H1 (cell line): Measurements from ENCODE around the gene RCAN2. TPM values are rescaled to one million over a fixed set of nuclear protein-coding genes. Genes with fewer than 3 reads are reported as not detected.

Experiments
- CTCF ChIA-PET: fragments of 300-600 bp; sonication (Branson Sonifier 250); formaldehyde crosslinking; loops from one replicate; lab custom pipeline; 2021; ENCODE audit not compliant: partially characterized antibody; lab: Charles Lee
- POLR2A ChIA-PET: fragments of 300-600 bp; sonication (Branson Sonifier 250); formaldehyde crosslinking; loops from one replicate; lab custom pipeline; 2021; ENCODE audit warnings: inconsistent platforms; ENCODE audit not compliant: partially characterized antibody; lab: Charles Lee
- DNase-seq, 2 experiments: peaks; one replicate each; pipeline versions ENCODE4 v3.0.0 to v3.0.0-alpha.2; 2010 to 2022; ENCODE audit warnings: low spot score in 2 of 2, low read depth in 1 of 2, mixed read lengths in 1 of 2
- FAIRE-seq: peaks from 2 replicates; lab custom pipeline; 2011; peaks lifted over from hg19 to GRCh38; lab: Jason Lieb, UNC
- H2AFZ ChIP-seq: 2 replicates; pipeline ENCODE4 v1.8.1; 2012; ENCODE audit warnings: low read length, inconsistent platforms
- H2AK5ac ChIP-seq: 2 replicates; pipeline ENCODE4 v1.6.1; 2013; ENCODE audit warnings: low read depth, low read length
- H2BK120ac ChIP-seq: replicated peaks from 2 replicates; pipeline ENCODE3; 2013; ENCODE audit warnings: low read depth, low read length, inconsistent platforms
- H2BK12ac ChIP-seq: 2 replicates; pipeline ENCODE4 v1.6.1; 2013; ENCODE audit warnings: low read depth, low read length
- H2BK15ac ChIP-seq: 2 replicates; pipeline ENCODE4 v1.6.1; 2013; ENCODE audit warnings: low read length
- H2BK20ac ChIP-seq: 2 replicates; pipeline ENCODE4 v1.6.1; 2013; ENCODE audit warnings: low read length
- H2BK5ac ChIP-seq: 2 replicates; pipeline ENCODE4 v1.6.1; 2013; ENCODE audit warnings: low read depth, low read length
- H3K14ac ChIP-seq: 2 replicates; pipeline ENCODE4 v1.6.1; 2013; ENCODE audit warnings: inconsistent platforms; ENCODE audit not compliant: insufficient read length
- H3K18ac ChIP-seq: 2 replicates; pipeline ENCODE4 v1.6.1; 2013; ENCODE audit warnings: low read length; ENCODE audit errors: extremely low read depth
- H3K23ac ChIP-seq: 2 replicates; pipeline ENCODE4 v1.6.1; 2013; ENCODE audit warnings: inconsistent platforms; ENCODE audit not compliant: insufficient read length
- H3K23me2 ChIP-seq: 2 replicates; pipeline ENCODE4 v1.6.1; 2013; ENCODE audit warnings: low read depth, low read length
- H3K27ac ChIP-seq: 2 replicates; pipeline ENCODE4 v1.6.1; 2011; ENCODE audit warnings: low read depth, low read length, inconsistent platforms
- H3K27me3 ChIP-seq, 4 experiments: replicated peaks in 1 of 4; 1 replicate in 1 of 4; 2 replicates in 3 of 4; pipeline versions ENCODE4 v1.6.1 to v1.8.1; 2011 to 2013; ENCODE audit warnings: low read length in 3 of 4, mild to moderate bottlenecking in 3 of 4, inconsistent platforms in 2 of 4, mixed read lengths in 2 of 4, moderate library complexity in 1 of 4; ENCODE audit not compliant: control insufficient read depth in 3 of 4, insufficient read depth in 3 of 4; ENCODE audit errors: extremely low read depth in 1 of 4
- H3K36me3 ChIP-seq, 4 experiments: 2 replicates each; pipeline versions ENCODE4 v1.6.1 to v1.8.1; 2011 to 2013; ENCODE audit warnings: mild to moderate bottlenecking in 4 of 4, low read length in 3 of 4, moderate library complexity in 2 of 4, control low read depth in 1 of 4, inconsistent platforms in 1 of 4; ENCODE audit not compliant: insufficient read depth in 4 of 4, control insufficient read depth in 2 of 4
- H3K4ac ChIP-seq: replicated peaks from 2 replicates; pipeline ENCODE3; 2013; ENCODE audit warnings: low read length, low read depth, mixed read lengths, inconsistent platforms; ENCODE audit not compliant: insufficient read length
- H3K4me1 ChIP-seq, 4 experiments: replicated peaks in 1 of 4; 1 replicate in 1 of 4; 2 replicates in 3 of 4; pipeline versions ENCODE4 v1.6.1 to v1.8.1; 2011 to 2013; ENCODE audit warnings: low read length in 3 of 4, inconsistent platforms in 2 of 4, mixed read lengths in 1 of 4; ENCODE audit not compliant: insufficient read depth in 4 of 4, control insufficient read depth in 3 of 4
- H3K4me2 ChIP-seq, 2 experiments: 2 replicates each; pipeline versions ENCODE4 v1.6.1 to v1.8.1; 2011 to 2013; ENCODE audit warnings: low read depth in 2 of 2, low read length in 2 of 2, control low read depth in 1 of 2, inconsistent platforms in 1 of 2, mild to moderate bottlenecking in 1 of 2; ENCODE audit not compliant: insufficient read depth in 1 of 2
- H3K4me3 ChIP-seq, 4 experiments: fragments of 200-600, 300-600 bp in 1 of 4; sonication (generic), shearing (Covaris generic), sonication (Bioruptor Twin) in 1 of 4; 2 replicates each; pipeline versions ENCODE4 v1.5.1 to v1.8.1; 2011 to 2016; ENCODE audit warnings: low read length in 4 of 4, low read depth in 3 of 4, control low read depth in 2 of 4, inconsistent platforms in 2 of 4, mild to moderate bottlenecking in 2 of 4, mixed read lengths in 1 of 4, moderate library complexity in 1 of 4; ENCODE audit not compliant: insufficient read depth in 2 of 4; ENCODE audit errors: extremely low read depth in 1 of 4
- H3K56ac ChIP-seq: replicated peaks from 2 replicates; pipeline ENCODE3; 2013; ENCODE audit warnings: low read depth, mild to moderate bottlenecking, mixed read lengths, low read length, inconsistent platforms; ENCODE audit not compliant: insufficient read length
- H3K79me1 ChIP-seq: 2 replicates; pipeline ENCODE4 v1.6.1; 2013; ENCODE audit warnings: low read depth, low read length, control low read depth
- H3K79me2 ChIP-seq, 2 experiments: 2 replicates each; pipeline versions ENCODE4 v1.6.1 to v1.8.1; 2012 to 2013; ENCODE audit warnings: low read length in 2 of 2, mild to moderate bottlenecking in 2 of 2, inconsistent platforms in 1 of 2; ENCODE audit not compliant: insufficient read depth in 2 of 2, control insufficient read depth in 1 of 2
- H3K9ac ChIP-seq, 4 experiments: replicated peaks in 1 of 4; 1 replicate in 1 of 4; 2 replicates in 3 of 4; pipeline versions ENCODE4 v1.6.1 to v1.8.1; 2011 to 2013; ENCODE audit warnings: low read depth in 3 of 4, low read length in 3 of 4, control low read depth in 2 of 4, mild to moderate bottlenecking in 2 of 4, moderate library complexity in 2 of 4, inconsistent platforms in 1 of 4; ENCODE audit errors: extremely low read depth in 1 of 4
- H3K9me3 ChIP-seq, 2 experiments: 2 replicates each; pipeline versions ENCODE4 v1.6.1 to v1.8.1; 2012 to 2013; ENCODE audit warnings: mild to moderate bottlenecking in 2 of 2, moderate library complexity in 2 of 2, control low read depth in 1 of 2, inconsistent platforms in 1 of 2, low read depth in 1 of 2, low read length in 1 of 2, mixed read lengths in 1 of 2; ENCODE audit not compliant: insufficient read depth in 2 of 2
- H4K20me1 ChIP-seq, 2 experiments: replicated peaks in 1 of 2; 2 replicates each; pipeline versions ENCODE3 to v1.8.1; 2011 to 2013; ENCODE audit warnings: inconsistent platforms in 2 of 2, low read length in 2 of 2, mild to moderate bottlenecking in 1 of 2; ENCODE audit not compliant: insufficient read depth in 2 of 2, control insufficient read depth in 1 of 2
- H4K5ac ChIP-seq: 2 replicates; pipeline ENCODE4 v1.6.1; 2013; ENCODE audit warnings: low read length, low read depth, mixed read lengths, inconsistent platforms; ENCODE audit not compliant: insufficient read length
- H4K8ac ChIP-seq: 2 replicates; pipeline ENCODE4 v1.8.0; 2013; ENCODE audit warnings: mild to moderate bottlenecking, moderate library complexity, low read length, inconsistent platforms; ENCODE audit not compliant: insufficient read depth; ENCODE audit errors: extremely low read depth
- H4K91ac ChIP-seq: replicated peaks from 2 replicates; pipeline ENCODE3; 2013; ENCODE audit warnings: low read length, mixed read lengths, inconsistent platforms; ENCODE audit not compliant: insufficient read length
- ASH2L ChIP-seq: fragments of 200-600, 300-600 bp; sonication (generic); IDR thresholded peaks from one replicate; pipeline ENCODE4 v1.7.1; 2017; ENCODE audit warnings: low read length
- CHD1 ChIP-seq: IDR thresholded peaks from 2 replicates; pipeline ENCODE4 v1.6.1; 2012; ENCODE audit warnings: low read depth, low read length, improper control_type of control experiment
- E2F6 ChIP-seq: IDR thresholded peaks from 2 replicates; pipeline ENCODE4 v1.6.1; 2012; ENCODE audit warnings: inconsistent platforms
- EGR1 ChIP-seq: IDR thresholded peaks from 2 replicates; pipeline ENCODE4 v1.6.1; 2011; ENCODE audit warnings: low read depth, low read length, borderline replicate concordance
- GTF2F1 ChIP-seq: IDR thresholded peaks from 2 replicates; pipeline ENCODE4 v1.6.1; 2012; ENCODE audit warnings: low read depth, low read length, improper control_type of control experiment, borderline replicate concordance
- HDAC6 ChIP-seq: IDR thresholded peaks from one replicate; pipeline ENCODE4 v1.7.1; 2012; ENCODE audit warnings: low read depth, mild to moderate bottlenecking, inconsistent platforms, low read length, moderate library complexity
- KDM1A ChIP-seq: fragments of 200-600, 300-600 bp; sonication (generic); IDR thresholded peaks from 2 replicates; pipeline ENCODE4 v1.7.1; 2016; ENCODE audit warnings: mild to moderate bottlenecking, low read length, borderline replicate concordance
- KDM5A ChIP-seq: fragments of 200-600 bp; IDR thresholded peaks from 2 replicates; pipeline ENCODE4 v1.7.1; 2012; ENCODE audit warnings: mild to moderate bottlenecking, low read length, inconsistent platforms, mixed read lengths
- NANOG ChIP-seq: IDR thresholded peaks from 2 replicates; pipeline ENCODE4 v1.6.1; 2011; ENCODE audit warnings: low read length, low read depth, mild to moderate bottlenecking, inconsistent platforms; ENCODE audit not compliant: insufficient read depth, poor library complexity, severe bottlenecking
- PHF8 ChIP-seq: fragments of 200-600 bp; sonication (generic); conservative IDR thresholded peaks from 2 replicates; pipeline ENCODE4 v1.7.1; 2012; ENCODE audit warnings: low read depth, mild to moderate bottlenecking, inconsistent platforms, low read length, moderate library complexity
- POLR2AphosphoS5 ChIP-seq: IDR thresholded peaks from 2 replicates; pipeline ENCODE4 v1.6.1; 2011; ENCODE audit warnings: low read depth, low read length
- RFX5 ChIP-seq: IDR thresholded peaks from 2 replicates; pipeline ENCODE4 v1.6.1; 2011; ENCODE audit warnings: low read depth, low read length, improper control_type of control experiment, borderline replicate concordance
- SRF ChIP-seq: IDR thresholded peaks from 2 replicates; pipeline ENCODE4 v1.6.1; 2011; ENCODE audit warnings: mild to moderate bottlenecking, low read depth, low read length, moderate library complexity
- WGBS, 2 experiments: shearing (Covaris generic) in 1 of 2; methylation state at CpG; one replicate each; pipeline versions ENCODE4 v1.1.6 to v1.1.7; 2013 to 2015; ENCODE audit warnings: low lambda C conversion rate in 2 of 2, mixed read lengths in 2 of 2, inconsistent platforms in 1 of 2, low coverage in 1 of 2, missing lambda C conversion rate in 1 of 2; ENCODE audit not compliant: insufficient replicate concordance in 2 of 2, insufficient coverage in 1 of 2, insufficient read length in 1 of 2; ENCODE audit errors: extremely low coverage in 1 of 2, missing lambda C conversion rate in 1 of 2; 5-methylcytosine and 5-hydroxymethylcytosine counted together
- polyA plus RNA-seq, 7 experiments: library from polyadenylated mRNA; depleted of rRNA in 3 of 7; stranded (reverse) in 5 of 7; unstranded in 2 of 7; fragments of >200 nt in 5 of 7; fragments of 200-250 nt in 2 of 7; gene quantifications; 1 replicate in 5 of 7; 2 replicates in 1 of 7; 4 replicates in 1 of 7; pipeline versions ENCODE4 v1.2.1 to v1.2.3, GENCODE V29; 2011 to 2013; ENCODE audit warnings: missing spikeins in 2 of 7, mixed read lengths in 2 of 7
- total RNA-seq: library from RNA; stranded (reverse); fragmentation: NEBNext Ultra II Directional; extraction: Animal tissue kit (Norgen Biotek cat#: 25700); gene quantifications from 2 replicates; pipeline ENCODE4 v1.2.1, GENCODE V29; 2021
- TF ChIP-seq, protein P1 (sequence below): IDR thresholded peaks from 2 replicates; pipeline ENCODE4 v1.6.1; 2011; ENCODE audit warnings: low read depth, mild to moderate bottlenecking, low read length; ENCODE audit not compliant: insufficient read depth

RCAN2 gene
- total and polyA plus RNA-seq, 2 of the 8 experiments (the other 6 are each of a cell fraction or from before 2014, with no cell fraction given), result 5.0 to 8.5 TPM

- H3K4me1 ChIP-seq, result no peaks in the 10 kb centered on the region
- H2BK20ac ChIP-seq, result no peak overlapping the region
- no peak overlapping the region for H3K9ac ChIP-seq
- ChIA-PET CTCF (interaction anchor here (1.0 kb wide), 1 partner anchor 289 kb away, joined by 4 read pairs; no protein-coding TSS in a partner anchor), POLR2A (no interaction called here)
- H2BK120ac ChIP-seq, result no peak overlapping the region
- H2AFZ ChIP-seq, result no peak overlapping the region
- no peak overlapping the region for H3K4me2 ChIP-seq
- H2BK15ac ChIP-seq, result no peak overlapping the region
- H3K79me1 ChIP-seq, result no peaks in the 10 kb centered on the region
- no peak overlapping the region for H4K91ac ChIP-seq
- H3K4me3 ChIP-seq, result no peak overlapping the region
- H3K4ac ChIP-seq, result no peak overlapping the region
- no peak for DNase-seq
- 81% methylated on average over 7 of the region's 7 CpGs; no CpG with 5 or more reads in 1 of the 2 experiments for WGBS, 2 experiments
- H3K27me3 ChIP-seq, result no peaks in the 10 kb centered on the region
- FAIRE-seq, result no peak
- H4K5ac ChIP-seq, result no peak overlapping the region
- no peak overlapping the region for H3K18ac ChIP-seq
- H3K79me2 ChIP-seq, result no peaks in the 10 kb centered on the region
- no peak overlapping the region for H2AK5ac ChIP-seq
- no peaks in the 10 kb centered on the region for H3K36me3 ChIP-seq
- no peak overlapping the region for H3K56ac ChIP-seq
- no peak overlapping the region for H3K14ac ChIP-seq
- H3K23me2 ChIP-seq, result no peaks in the 10 kb centered on the region
- no peak overlapping the region; the same call in 1 of the 2 replicates for H4K8ac ChIP-seq
- no peak overlapping the region for H3K23ac ChIP-seq
- H3K9me3 ChIP-seq, result no peaks in the 10 kb centered on the region
- no peaks in the 10 kb centered on the region for H4K20me1 ChIP-seq
- H2BK5ac ChIP-seq, result no peak overlapping the region
- no peak overlapping the region for H3K27ac ChIP-seq
- H2BK12ac ChIP-seq, result no peak overlapping the region
- TF ChIP-seq KDM1A (no peak), EGR1 (no peak), GTF2F1 (no peak), NANOG (no peak), SRF (no peak), KDM5A (no peak), CHD1 (no peak), RFX5 (no peak), PHF8 (no peak), ASH2L (no peak), HDAC6 (no peak), E2F6 (no peak), POLR2AphosphoS5 (no peak)
- TF ChIP-seq, protein P1, sequence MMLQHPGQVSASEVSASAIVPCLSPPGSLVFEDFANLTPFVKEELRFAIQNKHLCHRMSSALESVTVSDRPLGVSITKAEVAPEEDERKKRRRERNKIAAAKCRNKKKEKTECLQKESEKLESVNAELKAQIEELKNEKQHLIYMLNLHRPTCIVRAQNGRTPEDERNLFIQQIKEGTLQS, result no peak
Observed at GRCh38 chr6:46511320-46511719, 20.1 kb upstream of the RCAN2 start.
